DND-41 (cell line): ENCODE data around the gene RACK1.
"Not testable (repeated sequence)": the region's sequence is repeated elsewhere in the genome, so short reads cannot be mapped to it uniquely, and the experiment has no call there.

Experiments
- EZH2 ChIP-seq: IDR thresholded peaks from 3 replicates; pipeline ENCODE4 v1.6.1; 2012; ENCODE audit warnings: borderline replicate concordance, low read depth, mild to moderate bottlenecking, moderate library complexity, low read length, inconsistent platforms; ENCODE audit not compliant: severe bottlenecking
- TF ChIP-seq, protein P1 (sequence below): IDR thresholded peaks from 2 replicates; pipeline ENCODE4 v1.5.1; 2012; ENCODE audit warnings: borderline replicate concordance, low read length, moderate library complexity, mild to moderate bottlenecking; ENCODE audit not compliant: poor library complexity, severe bottlenecking; ENCODE audit errors: extremely low read depth

DNA sequence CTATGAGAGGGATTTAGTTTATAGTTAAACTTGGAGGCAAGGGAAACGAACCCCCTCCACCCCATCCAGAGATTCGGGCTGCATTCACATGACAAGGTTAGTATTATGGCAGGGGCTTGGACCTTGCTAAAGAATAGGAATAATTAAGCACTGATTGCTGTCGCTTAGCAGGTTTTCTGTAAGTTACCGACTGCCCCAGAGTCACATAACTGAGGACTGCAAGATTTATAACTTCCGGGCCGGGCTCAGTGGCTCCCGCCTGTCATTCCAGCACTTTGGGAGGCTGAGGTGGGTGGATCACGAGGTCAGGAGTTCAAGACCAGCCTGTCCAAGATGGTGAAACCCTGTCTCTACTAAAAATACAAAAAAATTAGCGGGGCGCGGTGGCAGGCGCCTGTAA, 24.2 kb upstream of the RACK1 start:
- TF ChIP-seq, protein P1, sequence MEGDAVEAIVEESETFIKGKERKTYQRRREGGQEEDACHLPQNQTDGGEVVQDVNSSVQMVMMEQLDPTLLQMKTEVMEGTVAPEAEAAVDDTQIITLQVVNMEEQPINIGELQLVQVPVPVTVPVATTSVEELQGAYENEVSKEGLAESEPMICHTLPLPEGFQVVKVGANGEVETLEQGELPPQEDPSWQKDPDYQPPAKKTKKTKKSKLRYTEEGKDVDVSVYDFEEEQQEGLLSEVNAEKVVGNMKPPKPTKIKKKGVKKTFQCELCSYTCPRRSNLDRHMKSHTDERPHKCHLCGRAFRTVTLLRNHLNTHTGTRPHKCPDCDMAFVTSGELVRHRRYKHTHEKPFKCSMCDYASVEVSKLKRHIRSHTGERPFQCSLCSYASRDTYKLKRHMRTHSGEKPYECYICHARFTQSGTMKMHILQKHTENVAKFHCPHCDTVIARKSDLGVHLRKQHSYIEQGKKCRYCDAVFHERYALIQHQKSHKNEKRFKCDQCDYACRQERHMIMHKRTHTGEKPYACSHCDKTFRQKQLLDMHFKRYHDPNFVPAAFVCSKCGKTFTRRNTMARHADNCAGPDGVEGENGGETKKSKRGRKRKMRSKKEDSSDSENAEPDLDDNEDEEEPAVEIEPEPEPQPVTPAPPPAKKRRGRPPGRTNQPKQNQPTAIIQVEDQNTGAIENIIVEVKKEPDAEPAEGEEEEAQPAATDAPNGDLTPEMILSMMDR = not testable (repeated sequence)
- TF ChIP-seq EZH2 = not testable (repeated sequence)
